GM06990 (cell line): ENCODE results near the gene TAS2R20.

Source experiments
- DNase-seq: peaks from one replicate; pipeline ENCODE4 v3.0.0-alpha.2; 2011; ENCODE audit not compliant: insufficient read length; ENCODE audit errors: extremely low read depth
- H3K27me3 ChIP-seq: replicated peaks from 2 replicates; pipeline ENCODE4 v1.6.0; 2011; ENCODE audit warnings: low read length; ENCODE audit not compliant: control insufficient read depth, insufficient read depth
- H3K36me3 ChIP-seq: 2 replicates; pipeline ENCODE4 v1.5.1; 2011; ENCODE audit warnings: low read length; ENCODE audit not compliant: control insufficient read depth, insufficient read depth
- H3K4me3 ChIP-seq: replicated peaks from 2 replicates; pipeline ENCODE4 v1.5.1; 2011; ENCODE audit warnings: low read depth, mild to moderate bottlenecking, control low read depth, low read length
- CTCF ChIP-seq: IDR thresholded peaks from 2 replicates; pipeline ENCODE4 v1.5.1; 2011; ENCODE audit warnings: low read length, control low read depth, mild to moderate bottlenecking, inconsistent platforms; ENCODE audit not compliant: insufficient read depth, poor library complexity, severe bottlenecking

Gene TAS2R20

GRCh38 chr12:11014234-11014633 lies 16.1 kb upstream of the TAS2R20 start:
- no peak for DNase-seq
- TF ChIP-seq CTCF = no peak
- no peak overlapping the region for H3K4me3 ChIP-seq
- no peaks in the 10 kb centered on the region for H3K36me3 ChIP-seq
- H3K27me3 ChIP-seq = no peaks in the 10 kb centered on the region

GRCh38 chr12:11007608-11008007 lies 9.5 kb upstream of the TAS2R20 start:
- Histone ChIP-seq H3K27me3 (no peaks in the 10 kb centered on the region), H3K4me3 (no peak overlapping the region), H3K36me3 (no peaks in the 10 kb centered on the region)
- DNase-seq = no peak
- no peak for TF ChIP-seq CTCF

GRCh38 chr12:10994307-10994706 lies 3.8 kb downstream of the TAS2R20 start:
- no peak for TF ChIP-seq CTCF
- Histone ChIP-seq H3K27me3 (no peaks in the 10 kb centered on the region), H3K36me3 (no peaks in the 10 kb centered on the region), H3K4me3 (no peak overlapping the region)
- DNase-seq = no peak

- Histone ChIP-seq H3K27me3 (no peaks in the 10 kb centered on the region), H3K4me3 (no peak overlapping the region), H3K36me3 (no peaks in the 10 kb centered on the region)
- no peak for DNase-seq
- no peak for TF ChIP-seq CTCF
Measured at GRCh38 chr12:10989107-10989506, 9.0 kb downstream of the TAS2R20 start.

GRCh38 chr12:10986812-10987211 lies 11.3 kb downstream of the TAS2R20 start, which contains the start of gene TAS2R50:
TSS of gene TAS2R50 (minus strand) at chr12:10986912. CDS start at chr12:10986860, 52 bp downstream.
- H3K27me3 ChIP-seq = no peaks in the 10 kb centered on the region
- TF ChIP-seq CTCF = no peak
- DNase-seq = no peak
- no peak within 1 kb of the TSS for H3K4me3 ChIP-seq
- no peaks in the 10 kb centered on the region for H3K36me3 ChIP-seq

- no peak overlapping the region for H3K4me3 ChIP-seq
- peak; percentile 15 for DNase-seq
- TF ChIP-seq CTCF = no peak
- no peaks in the 10 kb centered on the region for H3K27me3 ChIP-seq
- H3K36me3 ChIP-seq = no peaks in the 10 kb centered on the region
Measured at GRCh38 chr12:10982244-10982643, 15.9 kb downstream of the TAS2R20 start.
